WERI-Rb-1 (cell line): ENCODE measurements around the gene RHOT2.

Experiments
- DNase-seq: peaks from one replicate; pipeline ENCODE4 v3.0.0-alpha.2; 2020
- H3K27ac ChIP-seq: fragments of 250-450 bp; sonication (Bioruptor Pico); 2 replicates; pipeline ENCODE4 v1.5.1; 2020; ENCODE audit warnings: mild to moderate bottlenecking, moderate library complexity
- H3K27me3 ChIP-seq: fragments of 250-450 bp; sonication (Bioruptor Pico); 2 replicates; pipeline ENCODE4 v1.5.1; 2021; ENCODE audit warnings: mild to moderate bottlenecking, low read depth, moderate library complexity; ENCODE audit not compliant: insufficient read depth, severe bottlenecking
- H3K36me3 ChIP-seq: fragments of 250-450 bp; sonication (Bioruptor Pico); 2 replicates; pipeline ENCODE4 v1.5.1; 2020; ENCODE audit warnings: mild to moderate bottlenecking, moderate library complexity
- H3K4me3 ChIP-seq: 2 replicates; pipeline ENCODE4 v1.5.1; 2011; ENCODE audit warnings: low read depth, mild to moderate bottlenecking, control low read depth, low read length
- H3K9me3 ChIP-seq: fragments of 250-450 bp; sonication (Bioruptor Pico); 2 replicates; pipeline ENCODE4 v1.5.1; 2021; ENCODE audit warnings: mild to moderate bottlenecking, moderate library complexity; ENCODE audit not compliant: severe bottlenecking
- CTCF ChIP-seq: IDR thresholded peaks from 2 replicates; pipeline ENCODE4 v1.5.1; 2011; ENCODE audit warnings: low read depth, mild to moderate bottlenecking, control low read depth, inconsistent platforms, low read length

The RHOT2 gene

GRCh38 chr16:722835-723633 lies 55.1 kb downstream of the RHOT2 start:
- H3K9me3 ChIP-seq: no peaks in the 10 kb centered on the region
- no peak for TF ChIP-seq CTCF
- no peak overlapping the region for H3K27ac ChIP-seq
- no peaks in the 10 kb centered on the region for H3K27me3 ChIP-seq
- no peak overlapping the region for H3K4me3 ChIP-seq
- no peak for DNase-seq
- peaks cover 6% of the 10 kb centered on the region for H3K36me3 ChIP-seq

GRCh38 chr16:723695-724094 lies 55.8 kb downstream of the RHOT2 start:
- H3K9me3 ChIP-seq: no peaks in the 10 kb centered on the region
- H3K27me3 ChIP-seq: no peaks in the 10 kb centered on the region
- DNase-seq: no peak
- no peak overlapping the region for H3K27ac ChIP-seq
- no peak overlapping the region for H3K4me3 ChIP-seq
- TF ChIP-seq CTCF: no peak
- H3K36me3 ChIP-seq: peaks cover 6% of the 10 kb centered on the region
